GM23338 (cell line): ENCODE results near the gene TAPBP.

Experiments
- CREB1 ChIP-seq: fragments of 250-450 bp; sonication (Bioruptor Pico); IDR thresholded peaks from 2 replicates; pipeline ENCODE4 v1.5.0; 2020; ENCODE audit warnings: low read depth, mild to moderate bottlenecking, moderate library complexity
- CTCF ChIP-seq, 2 experiments: fragments of 200-600 bp in 1 of 2; sonication (generic) in 1 of 2; conservative IDR thresholded peaks; 2 replicates each; pipeline versions ENCODE4 v1.5.1 to v1.6.1; 2016 to 2017; ENCODE audit warnings: antibody characterized with exemption in 2 of 2, low read depth in 2 of 2, mild to moderate bottlenecking in 2 of 2, moderate library complexity in 1 of 2
- ETS1 ChIP-seq: IDR thresholded peaks from 2 replicates; pipeline ENCODE4 v1.6.1; 2016; ENCODE audit warnings: antibody characterized with exemption
- EZH2 ChIP-seq: fragments of 200-600 bp; sonication (generic); IDR thresholded peaks from one replicate; pipeline ENCODE4 v1.8.0; 2017; ENCODE audit warnings: antibody characterized with exemption, mild to moderate bottlenecking, low read depth; ENCODE audit not compliant: unreplicated experiment
- EZH2phosphoT487 ChIP-seq: fragments of 200-600 bp; sonication (generic); IDR thresholded peaks from one replicate; pipeline ENCODE4 v1.8.1; 2018; ENCODE audit warnings: antibody characterized with exemption; ENCODE audit not compliant: unreplicated experiment
- JUNB ChIP-seq: IDR thresholded peaks from one replicate; pipeline ENCODE4 v1.6.1; 2016; ENCODE audit warnings: antibody characterized with exemption; ENCODE audit not compliant: unreplicated experiment
- NANOG ChIP-seq: IDR thresholded peaks from 2 replicates; pipeline ENCODE4 v1.6.1; 2016; ENCODE audit warnings: antibody characterized with exemption, borderline replicate concordance
- POLR2AphosphoS5 ChIP-seq: IDR thresholded peaks from 2 replicates; pipeline ENCODE4 v1.6.1; 2016; ENCODE audit warnings: antibody characterized with exemption, low read depth
- REST ChIP-seq: IDR thresholded peaks from one replicate; pipeline ENCODE4 v1.6.1; 2018; ENCODE audit warnings: antibody characterized with exemption; ENCODE audit not compliant: unreplicated experiment
- STAT1 ChIP-seq: IDR thresholded peaks from one replicate; pipeline ENCODE4 v1.6.1; 2016; ENCODE audit warnings: antibody characterized with exemption; ENCODE audit not compliant: unreplicated experiment
- ZNF114 ChIP-seq: fragments of 250-450 bp; sonication (Bioruptor Pico); IDR thresholded peaks from 2 replicates; pipeline ENCODE4 v1.5.0; 2020; ENCODE audit warnings: mild to moderate bottlenecking, moderate library complexity
- ZNF331 ChIP-seq: fragments of 250-450 bp; sonication (Bioruptor Pico); IDR thresholded peaks from 2 replicates; pipeline ENCODE4 v1.5.0; 2020; ENCODE audit warnings: low read depth, mild to moderate bottlenecking, moderate library complexity
- ZNF462 ChIP-seq: fragments of 250-450 bp; sonication (Bioruptor Pico); IDR thresholded peaks from 2 replicates; pipeline ENCODE4 v1.5.0; 2020; ENCODE audit warnings: mild to moderate bottlenecking, moderate library complexity

GRCh38 chr6:33313709-33314514 is at the start of gene TAPBP:
- no peak for TF ChIP-seq CTCF (conservative IDR thresholded peaks at IDR 0.05; ENCODE audit: low read depth in 2 of 2)
- TF ChIP-seq POLR2AphosphoS5: no peak
- no peak for TF ChIP-seq EZH2
- no peak; the same call in 1 of the 2 replicates for TF ChIP-seq ETS1
- no peak for TF ChIP-seq REST
- no peak for TF ChIP-seq ZNF114 (CRISPR knock-in tag)
- no peak for TF ChIP-seq EZH2phosphoT487
- no peak for TF ChIP-seq CREB1 (CRISPR knock-in tag)
- no peak for TF ChIP-seq JUNB
- TF ChIP-seq ZNF331: no peak
- TF ChIP-seq NANOG: no peak
- TF ChIP-seq STAT1: no peak
- no peak for TF ChIP-seq ZNF462 (CRISPR knock-in tag)
